Measurements from ENCODE around the gene PSIP1. TPM values are rescaled to one million over a fixed set of nuclear protein-coding genes. Genes with fewer than 3 reads are reported as not detected.

Gene PSIP1
- total RNA-seq, 2 donors from 2014 or later, result 45.9 to 62.3 TPM

GRCh38 chr9:15416880-15417279, 93.9 kb downstream of the PSIP1 start:
- Mint-ChIP-seq H3K36me3 (no peaks in the 10 kb centered on the region), H3K9me3 (no peaks in the 10 kb centered on the region), H3K4me3 (no peak overlapping the region), H3K27me3 (no peaks in the 10 kb centered on the region), H3K4me1 (ENCODE audit: low read depth in 2 of 2) (peaks cover 17% of the 10 kb centered on the region in 2 donors), H3K27ac (no peak overlapping the region)
- no peak for DNase-seq (ENCODE audit: low spot score)
- ATAC-seq, result no peak

Other genes starting within 250 kb of the PSIP1 start
- 10 to 100 TPM; 12.4 to 20.6 TPM for gene TTC39B, start 203.8 kb downstream of the PSIP1 start, total RNA-seq
- gene SNAPC3, start 88.1 kb downstream of the PSIP1 start, total RNA-seq, result 10 to 100 TPM; 27.2 to 38.3 TPM
- 1 to 10 TPM; 2.0 to 3.6 TPM for gene CCDC171, start 42.1 kb upstream of the PSIP1 start, total RNA-seq

All from natural killer cell treated with Interleukin-12 subunit alpha and Interleukin-12 subunit beta and Interleukin-15 and Interleukin-18, amount 100 ng/mL, for 72 hours (primary cell).